ENCODE results near the gene DTNB.
"Not testable (repeated sequence)": the region's sequence is repeated elsewhere in the genome, so short reads cannot be mapped to it uniquely, and the experiment has no call there.

DTNB gene

GRCh38 chr2:25545899-25546298 lies 127.5 kb downstream of the DTNB start:
- TF ChIP-seq ZFX (IDR thresholded peaks at IDR 0.05) (no peak), CTCF (conservative IDR thresholded peaks at IDR 0.05) (no peak)
- H3K27ac ChIP-seq, result no peak overlapping the region

- no peak for TF ChIP-seq CTCF (conservative IDR thresholded peaks at IDR 0.05)
- no peak for TF ChIP-seq ZFX (IDR thresholded peaks at IDR 0.05)
- H3K27ac ChIP-seq, result no peak overlapping the region
Observed at GRCh38 chr2:25544445-25544844, 128.9 kb downstream of the DTNB start.

- TF ChIP-seq CTCF (conservative IDR thresholded peaks at IDR 0.05), result no peak
- no peak for TF ChIP-seq ZFX (IDR thresholded peaks at IDR 0.05)
- no peak overlapping the region for H3K27ac ChIP-seq
Observed at GRCh38 chr2:25543939-25544338, 129.4 kb downstream of the DTNB start.

- no peak for TF ChIP-seq ZFX (IDR thresholded peaks at IDR 0.05)
- no peak for TF ChIP-seq CTCF (conservative IDR thresholded peaks at IDR 0.05)
- H3K27ac ChIP-seq, result no peak overlapping the region
Observed at GRCh38 chr2:25541378-25541777, 132.0 kb downstream of the DTNB start.

GRCh38 chr2:25539136-25539535 lies 134.2 kb downstream of the DTNB start:
- TF ChIP-seq ZFX (IDR thresholded peaks at IDR 0.05), result no peak
- TF ChIP-seq CTCF (conservative IDR thresholded peaks at IDR 0.05), result no peak
- no peak overlapping the region for H3K27ac ChIP-seq

- TF ChIP-seq CTCF (conservative IDR thresholded peaks at IDR 0.05) (no peak), ZFX (IDR thresholded peaks at IDR 0.05) (no peak)
- no peak overlapping the region for H3K27ac ChIP-seq
Observed at GRCh38 chr2:25537526-25537925, 135.9 kb downstream of the DTNB start.

GRCh38 chr2:25535411-25536289 lies 137.7 kb downstream of the DTNB start:
- not testable (repeated sequence) for H3K27ac ChIP-seq

GRCh38 chr2:25534937-25535336 lies 138.4 kb downstream of the DTNB start:
- not testable (repeated sequence) for H3K27ac ChIP-seq

All from C4-2B (cell line).